Measurements from ENCODE around the gene PRR33. TPM values are rescaled to one million over a fixed set of nuclear protein-coding genes. Genes with fewer than 3 reads are reported as not detected.
A peak's percentile ranks its signal among the peaks of the same experiment; 100 is the strongest.

PRR33 gene
- total and polyA plus RNA-seq, 10 of the 15 experiments (the other 5 are each of a cell fraction or from before 2014, with no cell fraction given) = 0.02 to 1.0 (median 0.38) TPM; not detected in 6

DNA sequence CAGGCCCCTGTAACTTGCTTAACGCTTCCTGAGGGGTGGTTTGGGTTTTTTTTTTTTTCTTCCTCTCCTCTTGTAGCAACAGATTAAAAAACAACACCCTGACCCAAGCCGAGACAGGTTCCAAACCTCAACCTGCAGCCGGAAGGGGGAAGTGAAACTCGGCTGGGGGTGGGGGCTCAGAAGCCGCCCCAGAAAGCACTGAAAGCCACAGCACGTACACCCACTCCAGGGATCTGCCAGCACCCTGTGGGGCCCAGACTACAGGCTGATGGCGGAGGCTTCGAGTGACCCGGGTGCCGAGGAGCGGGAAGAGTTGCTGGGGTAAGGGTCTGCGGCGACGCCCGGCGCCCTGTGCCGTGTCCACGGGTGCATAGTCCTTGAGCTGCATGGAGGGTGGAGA, 38.8 kb downstream of the PRR33 start, which contains the start of gene LSP1 (continued):
- peak; percentile 100 for TF ChIP-seq SPI1 (IDR thresholded peaks at IDR 0.05; ENCODE audit: borderline replicate concordance, insufficient read depth, low read depth, low read length)
- no peak for TF ChIP-seq NFYA (IDR thresholded peaks at IDR 0.05; ENCODE audit: borderline replicate concordance, low read depth, low read length)
- TF ChIP-seq EED (IDR thresholded peaks at IDR 0.05; ENCODE audit: low read depth) = peak; percentile 99
- peak; percentile 99 for TF ChIP-seq DPF2 (IDR thresholded peaks at IDR 0.05)
- peak; percentile 54 for TF ChIP-seq PBX3 (IDR thresholded peaks at IDR 0.05; ENCODE audit: insufficient replicate concordance, low read depth, low read length)
- no peak; the same call in 1 of the 2 replicates for TF ChIP-seq LARP7 (IDR thresholded peaks at IDR 0.05)
- TF ChIP-seq ELK1 (IDR thresholded peaks at IDR 0.05; ENCODE audit: low read depth, low read length) = peak; percentile 71; the same call in 1 of the 2 replicates
- TF ChIP-seq HDGF (IDR thresholded peaks at IDR 0.05) = no peak
- TF ChIP-seq E2F8 (IDR thresholded peaks at IDR 0.05; ENCODE audit: low read depth, partially characterized antibody) = peak; percentile 73
- peak; percentile 90 to 91 for TF ChIP-seq BHLHE40 (IDR thresholded peaks at IDR 0.05; ENCODE audit: borderline replicate concordance in 1 of 2, low read depth in 2 of 2, low read length in 1 of 2)
- TF ChIP-seq SUZ12 (IDR thresholded peaks at IDR 0.05; ENCODE audit: unreplicated experiment) = no peak
- TF ChIP-seq JUNB (IDR thresholded peaks at IDR 0.05) = peak; percentile 56; the same call in 1 of the 2 replicates
- TF ChIP-seq, protein P1, sequence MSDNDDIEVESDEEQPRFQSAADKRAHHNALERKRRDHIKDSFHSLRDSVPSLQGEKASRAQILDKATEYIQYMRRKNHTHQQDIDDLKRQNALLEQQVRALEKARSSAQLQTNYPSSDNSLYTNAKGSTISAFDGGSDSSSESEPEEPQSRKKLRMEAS (IDR thresholded peaks at IDR 0.05; ENCODE audit: low read depth, low read length) = no peak; the same call in 1 of the 2 replicates
- TF ChIP-seq MEF2B (IDR thresholded peaks at IDR 0.05; ENCODE audit: partially characterized antibody, poor library complexity, severe bottlenecking) = peak; percentile 81
- TF ChIP-seq ZNF24 (IDR thresholded peaks at IDR 0.05) = peak; percentile 37; the same call in 1 of the 2 replicates
- TF ChIP-seq, protein P2, sequence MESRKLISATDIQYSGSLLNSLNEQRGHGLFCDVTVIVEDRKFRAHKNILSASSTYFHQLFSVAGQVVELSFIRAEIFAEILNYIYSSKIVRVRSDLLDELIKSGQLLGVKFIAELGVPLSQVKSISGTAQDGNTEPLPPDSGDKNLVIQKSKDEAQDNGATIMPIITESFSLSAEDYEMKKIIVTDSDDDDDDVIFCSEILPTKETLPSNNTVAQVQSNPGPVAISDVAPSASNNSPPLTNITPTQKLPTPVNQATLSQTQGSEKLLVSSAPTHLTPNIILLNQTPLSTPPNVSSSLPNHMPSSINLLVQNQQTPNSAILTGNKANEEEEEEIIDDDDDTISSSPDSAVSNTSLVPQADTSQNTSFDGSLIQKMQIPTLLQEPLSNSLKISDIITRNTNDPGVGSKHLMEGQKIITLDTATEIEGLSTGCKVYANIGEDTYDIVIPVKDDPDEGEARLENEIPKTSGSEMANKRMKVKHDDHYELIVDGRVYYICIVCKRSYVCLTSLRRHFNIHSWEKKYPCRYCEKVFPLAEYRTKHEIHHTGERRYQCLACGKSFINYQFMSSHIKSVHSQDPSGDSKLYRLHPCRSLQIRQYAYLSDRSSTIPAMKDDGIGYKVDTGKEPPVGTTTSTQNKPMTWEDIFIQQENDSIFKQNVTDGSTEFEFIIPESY (IDR thresholded peaks at IDR 0.05) = no peak
- no peak for TF ChIP-seq NFXL1 (IDR thresholded peaks at IDR 0.05; ENCODE audit: borderline replicate concordance)
- peak; percentile 88 for TF ChIP-seq YY1 (IDR thresholded peaks at IDR 0.05; ENCODE audit: low read depth, low read length)
- TF ChIP-seq MEF2A (IDR thresholded peaks at IDR 0.05; ENCODE audit: insufficient read depth, low read depth, low read length) = peak; percentile 92
- no peak for TF ChIP-seq SUPT20H (IDR thresholded peaks at IDR 0.05; ENCODE audit: borderline replicate concordance, control insufficient read depth, low read depth, low read length)
- no peak for TF ChIP-seq KAT2A (conservative IDR thresholded peaks at IDR 0.05; ENCODE audit: control insufficient read depth, low read depth, low read length)
- TF ChIP-seq ZBED1 (IDR thresholded peaks at IDR 0.05; ENCODE audit: borderline replicate concordance) = peak; percentile 85; the same call in 1 of the 2 replicates
- TF ChIP-seq ZNF622 (IDR thresholded peaks at IDR 0.05) = no peak
- no peak for TF ChIP-seq ZNF217 (IDR thresholded peaks at IDR 0.05)
- peak; percentile 94 for TF ChIP-seq POU2F2 (IDR thresholded peaks at IDR 0.05; ENCODE audit: borderline replicate concordance, low read depth, low read length)
